GM12865 (cell line): ENCODE results near the gene SETDB1.

Experiments used
- DNase-seq: peaks from one replicate; pipeline ENCODE4 v3.0.0; 2010; ENCODE audit warnings: low read depth
- H3K4me3 ChIP-seq: 2 replicates; pipeline ENCODE4 v1.5.1; 2011; ENCODE audit warnings: mild to moderate bottlenecking, low read depth, low read length, control low read depth
- CTCF ChIP-seq: IDR thresholded peaks from 2 replicates; pipeline ENCODE4 v1.5.1; 2011; ENCODE audit warnings: low read length, control low read depth, low read depth, inconsistent platforms; ENCODE audit not compliant: insufficient read depth; ENCODE audit errors: missing control alignments

The SETDB1 gene

DNA sequence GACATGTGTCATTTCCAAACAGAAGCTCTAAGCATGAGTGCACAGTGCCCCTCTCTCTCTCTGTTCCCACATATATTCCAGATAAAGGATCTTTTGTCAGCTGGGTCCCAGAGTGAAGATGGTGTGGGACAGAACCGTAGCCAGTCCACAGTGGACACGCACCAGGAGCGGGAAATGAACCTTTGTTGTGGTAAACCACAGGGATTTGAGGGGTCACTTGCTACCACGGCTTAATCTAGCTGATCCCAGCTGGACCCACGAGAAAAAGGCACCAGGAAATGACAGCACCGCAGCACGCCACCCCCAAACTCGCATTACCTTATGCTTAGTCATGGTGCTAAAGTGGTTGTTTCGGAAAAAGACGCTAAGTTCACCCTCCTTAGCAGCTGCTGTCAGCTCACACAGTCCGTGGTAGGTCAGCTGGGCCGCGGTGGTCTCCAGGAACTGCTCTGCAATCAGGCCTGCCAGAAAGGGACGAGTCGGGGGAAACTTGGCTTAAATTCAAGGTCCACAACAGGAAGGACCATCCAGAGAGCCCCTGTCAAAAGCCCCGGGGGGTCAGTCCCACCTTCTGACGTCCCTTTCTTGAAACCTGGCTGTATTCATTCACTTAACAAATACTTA lies 73.0 kb downstream of the SETDB1 start:
- DNase-seq: no peak
- no peak overlapping the region for H3K4me3 ChIP-seq
- TF ChIP-seq CTCF: no peak

DNA sequence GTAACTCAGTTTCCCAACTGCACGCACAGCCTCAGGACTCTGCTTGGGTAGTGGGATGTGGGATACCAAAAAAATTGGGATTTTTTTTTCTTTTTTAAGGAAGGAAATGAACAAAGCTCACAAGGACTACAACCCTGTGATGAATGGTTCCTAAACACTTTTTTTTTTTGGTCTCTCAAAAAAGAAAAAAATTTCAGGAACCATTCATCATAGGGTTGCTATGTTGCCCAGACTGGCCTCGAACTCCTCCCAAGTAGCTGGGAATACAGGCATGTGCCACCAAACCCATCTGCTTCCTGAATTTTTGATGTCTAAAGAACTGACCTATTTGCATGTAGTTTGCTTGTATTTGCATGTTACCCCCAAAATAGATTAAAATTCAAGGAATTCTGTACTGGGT lies 73.8 kb downstream of the SETDB1 start:
- DNase-seq: no peak
- H3K4me3 ChIP-seq: no peak overlapping the region
- TF ChIP-seq CTCF: no peak

- DNase-seq: no peak
- H3K4me3 ChIP-seq: no peak overlapping the region
- TF ChIP-seq CTCF: no peak
Measured at GRCh38 chr1:151000408-151000807, 74.2 kb downstream of the SETDB1 start.

DNA sequence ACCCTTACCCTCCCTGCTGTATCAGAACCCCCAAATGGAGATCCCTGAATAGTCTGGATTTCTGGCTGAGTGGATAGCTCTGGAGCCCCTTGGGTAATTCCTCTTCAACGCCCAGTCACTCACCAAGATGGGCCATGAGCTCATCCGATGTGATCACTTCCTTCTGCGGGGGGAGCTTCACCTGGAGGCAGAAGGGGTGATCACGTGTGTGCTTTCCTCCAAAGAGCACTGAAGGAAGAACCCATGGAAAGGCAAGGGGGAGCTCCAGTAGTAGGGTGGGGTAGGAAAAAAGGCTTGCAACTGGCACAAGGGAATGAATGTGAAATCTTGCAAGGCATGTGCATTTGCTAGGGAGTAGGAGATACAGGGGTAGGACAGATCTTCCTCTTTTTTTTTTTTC lies 75.4 kb downstream of the SETDB1 start:
- no peak for TF ChIP-seq CTCF
- DNase-seq: no peak
- no peak overlapping the region for H3K4me3 ChIP-seq

DNA sequence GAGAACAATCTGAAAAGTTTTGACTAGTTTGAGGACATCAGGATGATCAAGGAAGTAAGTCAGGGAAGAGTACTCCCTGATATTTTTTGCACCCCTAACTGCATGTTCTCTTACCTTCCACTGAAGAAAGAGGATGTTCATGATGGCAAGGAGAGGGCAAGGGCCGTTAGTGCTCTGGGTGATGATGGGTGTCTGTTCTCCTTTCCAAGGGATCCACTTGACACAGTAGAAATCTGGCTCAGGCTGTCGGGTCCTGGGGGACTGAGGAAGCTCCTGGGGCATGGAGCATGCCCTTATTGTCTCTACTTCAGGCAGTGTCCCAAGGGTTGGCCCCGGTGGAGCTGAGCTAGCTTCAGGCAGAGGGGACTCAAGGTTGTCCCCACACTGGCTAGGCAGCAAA lies 75.9 kb downstream of the SETDB1 start:
- TF ChIP-seq CTCF: no peak
- H3K4me3 ChIP-seq: no peak overlapping the region
- DNase-seq: no peak

DNA sequence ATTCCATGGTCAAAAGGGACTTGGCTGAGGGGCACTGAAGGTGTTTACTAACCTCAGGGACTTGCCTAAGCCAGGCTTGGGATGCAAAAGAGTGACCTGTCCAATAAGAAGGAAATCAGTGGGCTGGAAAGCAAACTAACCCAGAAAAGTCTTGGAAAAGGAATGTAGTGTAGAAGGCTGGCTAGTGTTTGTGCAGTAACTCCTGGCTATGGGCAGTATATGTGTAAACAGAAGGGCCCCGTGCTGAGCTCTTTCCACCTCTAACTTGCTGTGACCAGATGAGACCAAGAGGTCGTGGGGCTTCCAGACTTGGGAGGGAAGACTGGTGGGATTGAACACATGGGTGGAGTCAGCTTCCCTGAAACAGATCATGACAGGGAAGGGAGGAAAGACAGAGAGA lies 76.4 kb downstream of the SETDB1 start:
- no peak for TF ChIP-seq CTCF
- H3K4me3 ChIP-seq: no peak overlapping the region

GRCh38 chr1:151003180-151003579 lies 77.0 kb downstream of the SETDB1 start:
- H3K4me3 ChIP-seq: no peak overlapping the region
- no peak for DNase-seq
- TF ChIP-seq CTCF: no peak

More for the DNA sequence above, 76.4 kb downstream of the SETDB1 start:
- DNase-seq: no peak
